Measurements from ENCODE around the gene CFAP74. TPM values are rescaled to one million over a fixed set of nuclear protein-coding genes. Genes with fewer than 3 reads are reported as not detected.

Gene CFAP74
- total RNA-seq, 1 donor from 2014 or later, result not detected

DNA sequence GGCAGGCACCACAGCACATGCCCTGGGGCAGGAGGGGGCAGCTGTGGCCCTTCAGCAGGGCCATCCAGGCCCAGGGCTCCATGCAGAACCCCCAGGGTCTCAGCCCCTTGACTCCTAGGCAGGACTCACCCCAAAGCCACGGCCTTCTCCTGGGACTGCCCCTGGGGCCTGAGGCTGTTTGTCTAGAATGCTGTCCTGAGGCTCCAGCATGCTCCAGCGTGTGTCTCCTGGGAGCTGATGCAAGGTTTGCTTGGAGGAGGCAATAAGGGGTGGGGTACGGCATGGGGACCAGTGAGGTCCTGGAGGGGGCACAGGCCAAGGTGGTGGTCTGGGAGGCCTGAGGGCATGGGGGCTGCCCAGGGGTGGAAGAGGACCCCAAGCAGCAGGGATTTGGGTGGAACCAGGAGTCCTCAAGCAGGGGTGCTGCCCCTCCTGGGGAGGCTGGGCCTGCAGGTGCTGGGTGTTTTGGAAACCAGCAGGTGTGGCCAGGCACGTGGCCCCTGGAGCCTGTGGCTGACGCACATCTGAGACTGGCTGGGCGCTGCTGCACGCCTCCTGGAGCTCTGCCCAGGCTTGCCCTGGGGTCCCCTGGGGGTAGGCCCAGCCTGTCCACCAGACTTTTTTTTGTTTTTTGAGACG lies 96.4 kb downstream of the CFAP74 start:
- H3K4me3 Mint-ChIP-seq, result peak overlapping the region; percentile 78
- ChIA-PET CTCF (interaction anchor here (1.9 to 2.9 kb wide), 3 partner anchors 86 to 128 kb away, joined by 6 to 19 read pairs (median 17); partner anchors contain the start of gene NADK), POLR2A (interaction anchor here (0.7 to 2.9 kb wide), 4 partner anchors 15 to 128 kb away, joined by 3 to 29 read pairs (median 10); no protein-coding TSS in a partner anchor)

DNA sequence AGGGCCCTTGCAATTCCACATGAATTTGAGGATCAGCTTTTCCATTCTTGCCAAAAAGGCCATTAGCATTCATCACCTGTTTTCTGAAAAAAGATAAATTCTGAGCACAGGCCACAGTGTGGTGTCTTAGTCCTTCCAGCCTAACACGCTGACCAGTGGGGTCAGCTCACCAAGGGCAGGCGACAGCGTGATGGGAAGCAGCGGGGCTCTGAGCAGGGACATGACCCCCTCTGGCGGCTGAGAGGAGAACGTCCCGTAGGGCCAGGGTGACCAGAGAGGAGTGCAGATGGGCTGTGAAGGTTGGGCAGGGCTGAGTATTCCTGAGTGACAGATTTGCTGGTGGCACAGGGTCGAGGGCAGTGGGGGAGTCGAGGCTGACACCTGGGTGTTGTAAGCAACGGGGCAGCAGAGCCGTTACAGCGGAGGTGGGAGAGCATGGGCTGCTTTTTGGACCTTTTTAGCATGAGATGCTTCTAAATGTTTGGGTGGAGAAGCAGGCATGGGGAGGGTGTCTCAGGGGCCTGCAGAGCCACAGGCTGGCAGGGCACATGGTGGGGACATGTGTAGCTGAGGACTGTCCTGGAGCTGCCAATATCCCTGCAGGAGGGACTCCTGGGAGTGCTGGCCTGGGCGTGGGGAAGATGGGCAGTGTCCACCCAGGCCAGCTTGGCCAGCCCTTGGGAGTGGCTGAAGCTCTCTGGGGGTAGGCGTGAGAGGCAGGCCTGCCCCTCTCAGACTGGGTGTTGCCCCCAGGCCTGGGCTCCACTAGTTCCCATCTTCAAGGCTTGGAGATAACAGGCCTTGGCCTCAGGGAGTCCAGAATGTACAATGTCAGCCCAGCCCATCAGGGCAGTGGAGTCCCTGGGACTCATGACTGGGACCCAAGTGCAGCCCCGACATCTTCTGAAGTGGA lies 97.1 kb downstream of the CFAP74 start:
- peak; percentile 58 for DNase-seq
- Mint-ChIP-seq H3K27me3 (no peaks in the 10 kb centered on the region), H3K9me3 (no peaks in the 10 kb centered on the region), H3K4me1 (peaks cover 26% of the 10 kb centered on the region), H3K36me3 (ENCODE audit: low read depth) (no peaks in the 10 kb centered on the region), H3K4me3 (peak overlapping the region; percentile 73), H3K27ac (peak overlapping the region; percentile 70)
- ChIA-PET POLR2A (interaction anchor here (0.5 to 2.9 kb wide), 10 partner anchors 10 to 227 kb away, joined by 3 to 29 read pairs (median 4); no protein-coding TSS in a partner anchor), CTCF (interaction anchor here (0.7 to 2.9 kb wide), 25 partner anchors 8 to 304 kb away, joined by 3 to 19 read pairs (median 4); no protein-coding TSS in a partner anchor)
- intact Hi-C loops (cut with micrococcal nuclease), result loop anchor here (1.0 to 10.0 kb wide), 10 partner anchors 15 to 502 kb away; partner anchors contain the start of genes CDK11A, CDK11B, GNB1 and MMP23B
- TF ChIP-seq, protein P1, sequence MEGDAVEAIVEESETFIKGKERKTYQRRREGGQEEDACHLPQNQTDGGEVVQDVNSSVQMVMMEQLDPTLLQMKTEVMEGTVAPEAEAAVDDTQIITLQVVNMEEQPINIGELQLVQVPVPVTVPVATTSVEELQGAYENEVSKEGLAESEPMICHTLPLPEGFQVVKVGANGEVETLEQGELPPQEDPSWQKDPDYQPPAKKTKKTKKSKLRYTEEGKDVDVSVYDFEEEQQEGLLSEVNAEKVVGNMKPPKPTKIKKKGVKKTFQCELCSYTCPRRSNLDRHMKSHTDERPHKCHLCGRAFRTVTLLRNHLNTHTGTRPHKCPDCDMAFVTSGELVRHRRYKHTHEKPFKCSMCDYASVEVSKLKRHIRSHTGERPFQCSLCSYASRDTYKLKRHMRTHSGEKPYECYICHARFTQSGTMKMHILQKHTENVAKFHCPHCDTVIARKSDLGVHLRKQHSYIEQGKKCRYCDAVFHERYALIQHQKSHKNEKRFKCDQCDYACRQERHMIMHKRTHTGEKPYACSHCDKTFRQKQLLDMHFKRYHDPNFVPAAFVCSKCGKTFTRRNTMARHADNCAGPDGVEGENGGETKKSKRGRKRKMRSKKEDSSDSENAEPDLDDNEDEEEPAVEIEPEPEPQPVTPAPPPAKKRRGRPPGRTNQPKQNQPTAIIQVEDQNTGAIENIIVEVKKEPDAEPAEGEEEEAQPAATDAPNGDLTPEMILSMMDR (IDR thresholded peaks at IDR 0.05), result no peak
- ATAC-seq (ENCODE audit: low read depth), result peak; percentile 29

More for the DNA sequence above, 96.4 kb downstream of the CFAP74 start:
- Mint-ChIP-seq H3K4me1 (peaks cover 26% of the 10 kb centered on the region), H3K27me3 (no peaks in the 10 kb centered on the region), H3K36me3 (ENCODE audit: low read depth) (no peaks in the 10 kb centered on the region), H3K9me3 (no peaks in the 10 kb centered on the region), H3K27ac (peak overlapping the region; percentile 46)
- intact Hi-C loops (cut with micrococcal nuclease), result loop anchor here (5.0 to 10.0 kb wide), 7 partner anchors 65 to 502 kb away; partner anchors contain the start of genes CDK11A, CDK11B, MMP23B and MRPL20
- peak; percentile 14 for ATAC-seq (ENCODE audit: low read depth)
- peak; percentile 38 for DNase-seq
- TF ChIP-seq, protein P1 (IDR thresholded peaks at IDR 0.05), result no peak

DNA sequence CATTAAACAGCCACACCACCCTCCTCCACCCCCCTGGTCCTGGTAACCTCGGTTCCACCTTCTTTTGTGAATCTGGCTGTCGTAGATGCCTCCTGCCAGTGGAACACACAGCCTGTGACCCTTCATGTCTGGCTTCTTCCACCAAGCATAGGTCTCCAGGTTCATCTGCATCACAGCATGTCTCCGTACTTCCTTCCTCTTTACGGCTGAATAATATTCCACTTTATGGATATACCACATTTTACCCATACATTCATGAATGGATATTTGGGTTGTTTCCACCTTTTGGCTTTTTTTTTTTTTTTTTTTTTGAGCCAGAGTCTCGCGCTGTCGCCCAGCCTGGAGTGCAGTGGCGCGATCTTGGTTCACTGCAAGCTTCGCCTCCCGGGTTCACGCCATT lies 100.4 kb downstream of the CFAP74 start:
- H3K27ac Mint-ChIP-seq, result no peak overlapping the region
- H3K27me3 Mint-ChIP-seq, result no peaks in the 10 kb centered on the region
- H3K36me3 Mint-ChIP-seq (ENCODE audit: low read depth), result no peaks in the 10 kb centered on the region
- POLR2A ChIA-PET, result interaction anchor here (0.7 kb wide), 2 partner anchors 124 to 160 kb away, joined by 5 to 9 read pairs; no protein-coding TSS in a partner anchor
- H3K9me3 Mint-ChIP-seq, result no peaks in the 10 kb centered on the region
- no peak for ATAC-seq (ENCODE audit: low read depth)
- TF ChIP-seq, protein P1 (IDR thresholded peaks at IDR 0.05), result no peak
- peaks cover 31% of the 10 kb centered on the region for H3K4me1 Mint-ChIP-seq
- CTCF ChIA-PET, result interaction anchor here (0.6 kb wide), 1 partner anchor 40 kb away, joined by 3 read pairs; no protein-coding TSS in a partner anchor
- H3K4me3 Mint-ChIP-seq, result no peak overlapping the region
- no peak for DNase-seq
- intact Hi-C loops (cut with micrococcal nuclease), result loop anchor here (10.0 kb wide), 2 partner anchors 248 to 498 kb away; partner anchors contain the start of genes CDK11B and MRPL20

DNA sequence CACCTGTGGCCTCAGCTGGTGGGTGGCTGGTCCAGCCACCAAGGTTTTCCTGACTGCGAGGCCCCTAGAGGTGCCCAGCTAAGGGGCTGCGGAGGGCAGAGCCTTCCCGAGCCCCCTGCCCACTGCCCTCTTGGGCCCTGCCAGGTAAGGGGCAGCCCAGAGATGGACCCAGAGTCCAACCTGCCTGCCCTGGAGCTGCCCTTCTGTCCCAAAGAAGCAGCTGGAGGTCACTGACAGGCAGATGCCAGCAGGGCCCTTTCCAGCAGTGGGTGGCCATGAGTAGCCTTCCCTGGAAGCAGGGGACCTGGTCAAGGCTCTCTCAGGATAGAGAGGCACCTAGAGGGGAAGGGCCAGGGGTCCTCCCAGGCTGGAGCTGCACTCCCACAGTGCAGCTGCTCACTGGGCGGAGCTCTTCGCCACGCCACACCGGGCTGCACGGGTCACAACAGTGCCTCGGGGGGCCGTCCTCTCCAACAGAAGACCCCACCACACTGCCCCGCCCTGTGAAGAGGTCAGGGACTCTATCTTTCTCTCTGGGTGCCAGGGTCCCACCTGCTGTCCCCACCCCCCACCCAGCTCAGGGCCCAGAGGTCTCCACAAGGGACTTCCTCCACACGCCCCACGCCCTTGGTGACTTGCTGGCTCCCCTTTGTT lies 101.8 kb downstream of the CFAP74 start:
- intact Hi-C loops (cut with micrococcal nuclease), result loop anchor here (10.0 kb wide), 2 partner anchors 247 to 497 kb away; partner anchors contain the start of genes CDK11B and MRPL20
- ChIA-PET POLR2A (interaction anchor here (0.6 to 2.3 kb wide), 5 partner anchors 10 to 926 kb away, joined by 3 to 6 read pairs (median 5); no protein-coding TSS in a partner anchor), CTCF (interaction anchor here (0.8 to 1.2 kb wide), 2 partner anchors 123 to 126 kb away, joined by 3 to 4 read pairs; no protein-coding TSS in a partner anchor)
- peaks cover 22% of the 10 kb centered on the region for H3K4me1 Mint-ChIP-seq
- no peaks in the 10 kb centered on the region for H3K36me3 Mint-ChIP-seq (ENCODE audit: low read depth)
- H3K4me3 Mint-ChIP-seq, result no peak overlapping the region
- no peak for DNase-seq
- no peaks in the 10 kb centered on the region for H3K27me3 Mint-ChIP-seq
- TF ChIP-seq, protein P1 (IDR thresholded peaks at IDR 0.05), result no peak
- ATAC-seq (ENCODE audit: low read depth), result no peak
- H3K27ac Mint-ChIP-seq, result no peak overlapping the region
- H3K9me3 Mint-ChIP-seq, result no peaks in the 10 kb centered on the region

Data from activated B cell treated with CpG ODN at 0.5 μM for 24 hours (primary cell).